ENCODE measurements around the gene NT5DC4.

- TF ChIP-seq REST (IDR thresholded peaks at IDR 0.05; ENCODE audit: insufficient read depth in 1 of 2, low read depth in 2 of 2, low read length in 2 of 2) (no peak), SIN3A (IDR thresholded peaks at IDR 0.05; ENCODE audit: borderline replicate concordance, insufficient read depth, low read length) (no peak), POLR2AphosphoS5 (IDR thresholded peaks at IDR 0.05; ENCODE audit: low read depth, low read length) (no peak)
Observed at GRCh38 chr2:112762276-112762675, 41.5 kb downstream of the NT5DC4 start.

Measured in PFSK-1 (cell line).